K562 (cell line): ENCODE results near the gene SLC7A9. TPM values are rescaled to one million over a fixed set of nuclear protein-coding genes. Genes with fewer than 3 reads are reported as not detected.

ENCODE experiments used
- ATAC-seq: fragments of 200-7000 bp; cut with Tn5 transposase; 3 replicates; pipeline ENCODE4 v1.9.1; 2020; ENCODE audit warnings: moderate library complexity
- BruUV-seq: library from RNA; stranded (reverse); fragments of 400-500 nt; replicated peaks from 2 replicates; lab custom pipeline; 2021; lab: Mats Ljungman, UMichigan
- CTCF ChIA-PET: fragments of 300-600 bp; formaldehyde crosslinking; extraction: SDS; loops from one replicate; lab custom pipeline; 2021; ENCODE audit warnings: low intra/inter-chr PET ratio; lab: Yijun Ruan, JAX
- POLR2A ChIA-PET: fragments of 300-600, 350-650 bp; sonication (Branson Sonifier 250); formaldehyde crosslinking; extraction: SDS; loops from one replicate; lab custom pipeline; 2021; ENCODE audit warnings: antibody characterized with exemption, inconsistent platforms; lab: Yijun Ruan, JAX
- DNase-seq, 4 experiments: peaks; one replicate each; pipeline versions ENCODE4 v3.0.0 to v3.0.0-alpha.2; 2011 to 2018; ENCODE audit warnings: low spot score in 3 of 4, mixed read lengths in 3 of 4; ENCODE audit errors: extremely low read depth in 1 of 4
- FAIRE-seq: peaks from 2 replicates; lab custom pipeline; 2011; peaks lifted over from hg19 to GRCh38; lab: Jason Lieb, UNC
- H2AFZ ChIP-seq: 2 replicates; pipeline ENCODE4 v1.6.0; 2011; ENCODE audit warnings: low read depth, low read length, control low read depth, inconsistent platforms
- H3K27ac ChIP-seq: fragments of 200-600 bp; 3 replicates; pipeline ENCODE4 v1.8.0; 2011; ENCODE audit warnings: low read depth, mild to moderate bottlenecking, control low read depth, inconsistent platforms, low read length, moderate library complexity, mixed read lengths; ENCODE audit errors: extremely low read depth
- H3K27me3 ChIP-seq, 2 experiments: fragments of 300-600 bp in 1 of 2; 2 replicates in 1 of 2; 3 replicates in 1 of 2; pipeline versions ENCODE4 v1.6.0 to v1.8.0; 2011; ENCODE audit warnings: inconsistent platforms in 2 of 2, low read length in 2 of 2, mild to moderate bottlenecking in 1 of 2, mixed read lengths in 1 of 2, moderate library complexity in 1 of 2; ENCODE audit not compliant: control insufficient read depth in 2 of 2, insufficient read depth in 2 of 2
- H3K36me3 ChIP-seq: fragments of 300-600 bp; 3 replicates; pipeline ENCODE4 v1.8.0; 2011; ENCODE audit warnings: mild to moderate bottlenecking, low read length, inconsistent platforms; ENCODE audit not compliant: control insufficient read depth, insufficient read depth
- H3K4me1 ChIP-seq, 2 experiments: fragments of 200-600 bp in 1 of 2; replicated peaks in 1 of 2; 2 replicates in 1 of 2; 3 replicates in 1 of 2; pipeline versions ENCODE4 v1.5.1 to v1.8.0; 2011; ENCODE audit warnings: inconsistent platforms in 2 of 2, low read length in 2 of 2, mild to moderate bottlenecking in 1 of 2, mixed read lengths in 1 of 2, moderate library complexity in 1 of 2; ENCODE audit not compliant: control insufficient read depth in 2 of 2, insufficient read depth in 2 of 2
- H3K4me2 ChIP-seq: 2 replicates; pipeline ENCODE4 v1.6.1; 2011; ENCODE audit warnings: low read length, control low read depth, inconsistent platforms, mixed read lengths; ENCODE audit not compliant: insufficient read depth
- H3K4me3 ChIP-seq: fragments of 200-600 bp; sonication (generic), shearing (Covaris generic); 2 replicates; pipeline ENCODE4 v1.5.1; 2016; ENCODE audit warnings: control low read depth, inconsistent platforms
- H3K79me2 ChIP-seq: fragments of 200-600 bp; 3 replicates; pipeline ENCODE4 v1.8.0; 2011; ENCODE audit warnings: low read length, inconsistent platforms; ENCODE audit not compliant: control insufficient read depth, insufficient read depth
- H3K9ac ChIP-seq, 2 experiments: 2 replicates each; pipeline versions ENCODE4 v1.6.0 to v1.6.1; 2011; ENCODE audit warnings: low read depth in 2 of 2, low read length in 2 of 2, control low read depth in 1 of 2, inconsistent platforms in 1 of 2, mild to moderate bottlenecking in 1 of 2, mixed read lengths in 1 of 2; ENCODE audit not compliant: insufficient read depth in 1 of 2
- H3K9me1 ChIP-seq: one replicate; pipeline ENCODE4 v1.6.0; 2011; ENCODE audit warnings: inconsistent platforms, mild to moderate bottlenecking, low read length, moderate library complexity; ENCODE audit not compliant: control insufficient read depth, insufficient read depth
- H3K9me3 ChIP-seq: replicated peaks from 2 replicates; pipeline ENCODE4 v1.5.1; 2011; ENCODE audit warnings: low read depth, low read length, inconsistent platforms; ENCODE audit not compliant: control insufficient read depth, insufficient read depth
- H4K20me1 ChIP-seq: replicated peaks from 2 replicates; pipeline ENCODE4 v1.6.1; 2011; ENCODE audit warnings: low read length, inconsistent platforms, mixed read lengths; ENCODE audit not compliant: control insufficient read depth, insufficient read depth
- BMI1 ChIP-seq: fragments of 150-350 bp; IDR thresholded peaks from 2 replicates; pipeline ENCODE4 v1.6.1; 2014; ENCODE audit warnings: low read length
- EGR1 ChIP-seq: fragments of 450-650 bp; conservative IDR thresholded peaks from 2 replicates; pipeline ENCODE4 v1.6.1; 2017; ENCODE audit warnings: mild to moderate bottlenecking
- FOXK1 ChIP-seq: sonication (generic); formaldehyde crosslinking; IDR thresholded peaks from 2 replicates; pipeline ENCODE4 v1.8.0; 2022; ENCODE audit warnings: missing genetic modification reagents, mild to moderate bottlenecking, borderline replicate concordance
- JUNB ChIP-seq: fragments of 450-650 bp; formaldehyde crosslinking; conservative IDR thresholded peaks from 2 replicates; pipeline ENCODE4 v1.4.0; 2020; ENCODE audit warnings: mild to moderate bottlenecking
- NFATC3 ChIP-seq: fragments of 450-650 bp; IDR thresholded peaks from 2 replicates; pipeline ENCODE4 v1.6.1; 2017; ENCODE audit warnings: mild to moderate bottlenecking
- SPI1 ChIP-seq: IDR thresholded peaks from 2 replicates; pipeline ENCODE4 v1.6.1; 2011; ENCODE audit warnings: low read depth, low read length, control low read depth, borderline replicate concordance
- TBL1XR1 ChIP-seq, 2 experiments: IDR thresholded peaks; 2 replicates each; pipeline ENCODE4 v1.6.1; 2012; ENCODE audit warnings: improper control_type of control experiment in 2 of 2, low read length in 2 of 2, mild to moderate bottlenecking in 1 of 2
- TEAD1 ChIP-seq, 2 experiments: fragments of 450-650 bp in 1 of 2; sonication (generic) in 1 of 2; formaldehyde crosslinking; IDR thresholded peaks; 2 replicates each; pipeline versions ENCODE4 v1.4.0 to v1.8.0; 2020 to 2022; ENCODE audit warnings: mild to moderate bottlenecking in 2 of 2, missing genetic modification reagents in 1 of 2
- ZNF830 ChIP-seq: fragments of 250-450 bp; sonication (Bioruptor Pico); IDR thresholded peaks from 2 replicates; pipeline ENCODE4 v1.5.0; 2021; ENCODE audit warnings: mild to moderate bottlenecking
- WGBS: fragments of 100-300 bp; shearing (Covaris generic); methylation state at CpG from one replicate; pipeline ENCODE4 v1.1.6; 2016; ENCODE audit warnings: low coverage, mixed read lengths; ENCODE audit not compliant: insufficient coverage; ENCODE audit errors: missing lambda C conversion rate; 5-methylcytosine and 5-hydroxymethylcytosine counted together
- in situ Hi-C: fragments of 300-500 bp; cut with MboI; formaldehyde crosslinking; loops from 4 replicates; pipeline ENCODE4 v1.15.0; 2018; ENCODE audit warnings: inconsistent platforms, mixed read lengths
- intact Hi-C: fragments of 100-400 bp; cut with micrococcal nuclease; formaldehyde crosslinking; loops from 2 replicates; pipeline ENCODE4 v1.14.2; 2022
- polyA plus RNA-seq, 8 experiments: library from polyadenylated mRNA; depleted of rRNA in 4 of 8; stranded (reverse) in 5 of 8; unstranded in 3 of 8; fragments of >200 nt; fragmentation: Nextera tagmentation in 2 of 8; fragmentation: Illumina TruSeq in 1 of 8; extraction: Ambion mirVana in 2 of 8; extraction: Trizol in 1 of 8; gene quantifications; 2 replicates each; pipeline versions ENCODE4 v1.2.1 to v1.2.3, GENCODE V29; 2011 to 2014; ENCODE audit warnings: inconsistent platforms in 1 of 8, missing spikeins in 1 of 8
- total RNA-seq, 7 experiments: library from RNA; depleted of rRNA in 6 of 7; stranded (reverse); fragments of >200 nt in 6 of 7; fragmentation: Illumina TruSeq in 2 of 7; extraction: Trizol in 2 of 7; gene quantifications; 2 replicates each; pipeline versions ENCODE4 v1.2.1 to v1.2.3, GENCODE V29; 2011 to 2021; ENCODE audit warnings: low replicate concordance in 1 of 7
- TF ChIP-seq, protein P1 (sequence below): fragments of 250-450 bp; sonication (Bioruptor Pico); IDR thresholded peaks from 2 replicates; pipeline ENCODE4 v1.5.0; 2021; ENCODE audit warnings: mild to moderate bottlenecking, borderline replicate concordance
- TF ChIP-seq, protein P2 (sequence below): fragments of 450-650 bp; IDR thresholded peaks from 2 replicates; pipeline ENCODE4 v1.6.1; 2016; ENCODE audit warnings: antibody characterized with exemption
- TF ChIP-seq, protein P3 (sequence below): fragments of 250-450 bp; sonication (Bioruptor Pico); IDR thresholded peaks from 2 replicates; pipeline ENCODE4 v1.8.0; 2021; ENCODE audit warnings: mild to moderate bottlenecking, moderate library complexity

Gene SLC7A9
- total and polyA plus RNA-seq, 9 of the 15 experiments (the other 6 are each of a cell fraction or from before 2014, with no cell fraction given), result not detected

DNA sequence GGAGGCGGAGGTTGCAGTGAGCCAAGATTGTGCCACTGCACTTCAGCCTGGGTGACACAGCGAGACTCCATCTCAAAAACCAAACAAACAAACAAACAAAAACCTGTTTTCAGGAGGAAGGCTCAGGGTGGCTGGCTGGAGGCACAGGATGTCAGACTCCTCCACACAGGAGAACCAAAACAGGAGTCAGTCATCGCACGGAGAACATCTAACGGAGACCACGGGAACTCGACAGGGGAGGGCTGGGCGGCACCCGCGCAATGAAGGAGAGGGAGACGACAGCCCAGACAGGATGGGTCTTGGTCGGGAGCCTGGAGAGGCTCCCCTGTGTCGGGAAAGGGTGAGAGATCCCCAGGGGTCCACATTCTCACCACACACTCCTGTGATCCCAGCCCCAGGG, 20.8 kb upstream of the SLC7A9 start:
- Histone ChIP-seq H3K4me1 (no peaks in the 10 kb centered on the region), H3K9me1 (no peaks in the 10 kb centered on the region), H3K79me2 (no peaks in the 10 kb centered on the region), H4K20me1 (no peaks in the 10 kb centered on the region), H3K36me3 (no peaks in the 10 kb centered on the region), H3K27me3 (no peaks in the 10 kb centered on the region; a peak in 1 of 5 replicates), H3K4me2 (no peak overlapping the region), H2AFZ (no peak overlapping the region), H3K4me3 (no peak overlapping the region), H3K27ac (no peak overlapping the region), H3K9me3 (peaks cover 3% of the 10 kb centered on the region), H3K9ac (no peak overlapping the region)
- in situ Hi-C loops, result no loop called here
- ChIA-PET CTCF (no interaction called here), POLR2A (no interaction called here)
- 24% methylated on average over 12 of the region's 13 CpGs for WGBS
- no TSS peak for BruUV-seq
- ATAC-seq (no peak), DNase-seq (no peak), FAIRE-seq (no peak)
- intact Hi-C loops, result no loop called here
- TF ChIP-seq, protein P1, sequence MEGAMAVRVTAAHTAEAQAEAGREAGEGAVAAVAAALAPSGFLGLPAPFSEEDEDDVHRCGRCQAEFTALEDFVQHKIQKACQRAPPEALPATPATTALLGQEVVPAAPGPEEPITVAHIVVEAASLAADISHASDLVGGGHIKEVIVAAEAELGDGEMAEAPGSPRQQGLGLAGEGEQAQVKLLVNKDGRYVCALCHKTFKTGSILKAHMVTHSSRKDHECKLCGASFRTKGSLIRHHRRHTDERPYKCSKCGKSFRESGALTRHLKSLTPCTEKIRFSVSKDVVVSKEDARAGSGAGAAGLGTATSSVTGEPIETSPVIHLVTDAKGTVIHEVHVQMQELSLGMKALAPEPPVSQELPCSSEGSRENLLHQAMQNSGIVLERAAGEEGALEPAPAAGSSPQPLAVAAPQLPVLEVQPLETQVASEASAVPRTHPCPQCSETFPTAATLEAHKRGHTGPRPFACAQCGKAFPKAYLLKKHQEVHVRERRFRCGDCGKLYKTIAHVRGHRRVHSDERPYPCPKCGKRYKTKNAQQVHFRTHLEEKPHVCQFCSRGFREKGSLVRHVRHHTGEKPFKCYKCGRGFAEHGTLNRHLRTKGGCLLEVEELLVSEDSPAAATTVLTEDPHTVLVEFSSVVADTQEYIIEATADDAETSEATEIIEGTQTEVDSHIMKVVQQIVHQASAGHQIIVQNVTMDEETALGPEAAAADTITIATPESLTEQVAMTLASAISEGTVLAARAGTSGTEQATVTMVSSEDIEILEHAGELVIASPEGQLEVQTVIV (CRISPR knock-in tag), result no peak
- TF ChIP-seq SPI1, result no peak
- TF ChIP-seq, protein P2, sequence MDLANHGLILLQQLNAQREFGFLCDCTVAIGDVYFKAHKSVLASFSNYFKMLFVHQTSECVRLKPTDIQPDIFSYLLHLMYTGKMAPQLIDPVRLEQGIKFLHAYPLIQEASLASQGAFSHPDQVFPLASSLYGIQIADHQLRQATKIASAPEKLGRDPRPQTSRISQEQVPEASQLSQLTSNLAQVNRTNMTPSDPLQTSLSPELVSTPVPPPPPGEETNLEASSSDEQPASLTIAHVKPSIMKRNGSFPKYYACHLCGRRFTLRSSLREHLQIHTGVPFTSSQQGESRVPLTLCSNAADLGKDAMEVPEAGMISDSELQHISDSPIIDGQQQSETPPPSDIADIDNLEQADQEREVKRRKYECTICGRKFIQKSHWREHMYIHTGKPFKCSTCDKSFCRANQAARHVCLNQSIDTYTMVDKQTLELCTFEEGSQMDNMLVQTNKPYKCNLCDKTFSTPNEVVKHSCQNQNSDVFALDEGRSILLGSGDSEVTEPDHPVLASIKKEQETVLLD, result no peak
- TF ChIP-seq JUNB (CRISPR knock-in tag), result no peak
- TF ChIP-seq BMI1, result no peak
- TF ChIP-seq ZNF830, result no peak
- no peak for TF ChIP-seq NFATC3
- TF ChIP-seq TBL1XR1 (IDR thresholded peaks at IDR 0.05; ENCODE audit: low read length in 2 of 2), result no peak
- TF ChIP-seq EGR1, result no peak
- TF ChIP-seq, protein P3, sequence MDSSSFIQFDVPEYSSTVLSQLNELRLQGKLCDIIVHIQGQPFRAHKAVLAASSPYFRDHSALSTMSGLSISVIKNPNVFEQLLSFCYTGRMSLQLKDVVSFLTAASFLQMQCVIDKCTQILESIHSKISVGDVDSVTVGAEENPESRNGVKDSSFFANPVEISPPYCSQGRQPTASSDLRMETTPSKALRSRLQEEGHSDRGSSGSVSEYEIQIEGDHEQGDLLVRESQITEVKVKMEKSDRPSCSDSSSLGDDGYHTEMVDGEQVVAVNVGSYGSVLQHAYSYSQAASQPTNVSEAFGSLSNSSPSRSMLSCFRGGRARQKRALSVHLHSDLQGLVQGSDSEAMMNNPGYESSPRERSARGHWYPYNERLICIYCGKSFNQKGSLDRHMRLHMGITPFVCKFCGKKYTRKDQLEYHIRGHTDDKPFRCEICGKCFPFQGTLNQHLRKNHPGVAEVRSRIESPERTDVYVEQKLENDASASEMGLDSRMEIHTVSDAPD (CRISPR knock-in tag), result no peak
- no peak for TF ChIP-seq TEAD1 (CRISPR knock-in tag; IDR thresholded peaks at IDR 0.05)
- TF ChIP-seq FOXK1 (CRISPR knock-in tag), result no peak
